Erythroblast (primary cell): Measurements from ENCODE around the gene AGPAT4.

Experiments used
- GATA1 ChIP-seq: IDR thresholded peaks from 2 replicates; pipeline ENCODE4 v1.6.1; 2011; ENCODE audit warnings: low read depth, mild to moderate bottlenecking, control low read depth, low read length, moderate library complexity
- POLR2A ChIP-seq: IDR thresholded peaks from 2 replicates; pipeline ENCODE4 v1.6.1; 2011; ENCODE audit warnings: mild to moderate bottlenecking, low read length

GRCh38 chr6:161211380-161212035 is 62.4 kb downstream of the AGPAT4 start:
- TF ChIP-seq POLR2A (no peak), GATA1 (no peak)
